HCT116 (cell line): ENCODE data around the gene KLK15. TPM values are rescaled to one million over a fixed set of nuclear protein-coding genes. Genes with fewer than 3 reads are reported as not detected.

ENCODE experiments used
- ATAC-seq: fragments of 200-7000 bp; cut with Tn5 transposase; 2 replicates; pipeline ENCODE4 v1.9.1; 2020; ENCODE audit warnings: mild to moderate bottlenecking, moderate library complexity
- BruUV-seq: library from RNA; stranded (reverse); fragments of 400-500 nt; replicated peaks from 2 replicates; lab custom pipeline; 2021; lab: Mats Ljungman, UMichigan
- CTCF ChIA-PET: fragments of 300-600 bp; sonication (Branson Sonifier 250); formaldehyde crosslinking; loops from one replicate; lab custom pipeline; 2021; ENCODE audit warnings: antibody characterized with exemption; lab: Charles Lee
- POLR2A ChIA-PET: fragments of 300-600, 350-600 bp; sonication (Branson Sonifier 250); formaldehyde crosslinking; loops from one replicate; lab custom pipeline; 2021; ENCODE audit warnings: antibody characterized with exemption; lab: Charles Lee
- RAD21 ChIA-PET, 2 experiments: fragments of 300-600 bp; sonication (Branson Sonifier 250); formaldehyde crosslinking; loops; one replicate each; lab custom pipeline; 2023; ENCODE audit warnings: low total read pairs in 2 of 2; ENCODE audit not compliant: uncharacterized antibody in 2 of 2, unreplicated experiment in 2 of 2, low non-redundant PET in 1 of 2; lab: Charles Lee
- DNase-seq: peaks from one replicate; pipeline ENCODE4 v3.0.0-alpha.2; 2010; ENCODE audit warnings: low read depth, low spot score
- H2AFZ ChIP-seq: fragments of 200-600 bp; shearing (Covaris generic), sonication (generic); 2 replicates; pipeline ENCODE4 v1.6.1; 2017; ENCODE audit warnings: low read depth, mixed run types, mixed read lengths, antibody characterized with exemption, low read length; ENCODE audit not compliant: poor library complexity, severe bottlenecking
- H3K27ac ChIP-seq: 2 replicates; pipeline ENCODE4 v1.5.1; 2012; ENCODE audit warnings: low read depth, low read length
- H3K27me3 ChIP-seq: fragments of 200-600 bp; sonication (generic); 2 replicates; pipeline ENCODE4 v1.6.1; 2016; ENCODE audit warnings: mixed run types, low read length, mixed read lengths; ENCODE audit not compliant: insufficient read depth
- H3K36me3 ChIP-seq, 2 experiments: fragments of 200-500 bp in 1 of 2; fragments of 200-600 bp in 1 of 2; sonication (Bioruptor generic) in 1 of 2; sonication (generic) in 1 of 2; 2 replicates each; pipeline versions ENCODE4 v1.5.1 to v1.6.1; 2014 to 2016; ENCODE audit warnings: low read length in 2 of 2, inconsistent platforms in 1 of 2, mixed read lengths in 1 of 2, mixed run types in 1 of 2; ENCODE audit not compliant: insufficient read depth in 2 of 2, control insufficient read depth in 1 of 2
- H3K4me1 ChIP-seq, 2 experiments: fragments of 200-600 bp in 1 of 2; sonication (generic) in 1 of 2; 2 replicates each; pipeline versions ENCODE4 v1.5.1 to v1.6.1; 2012 to 2017; ENCODE audit warnings: low read length in 2 of 2, inconsistent platforms in 1 of 2, mild to moderate bottlenecking in 1 of 2, mixed read lengths in 1 of 2, mixed run types in 1 of 2, moderate library complexity in 1 of 2; ENCODE audit not compliant: insufficient read depth in 2 of 2, control insufficient read depth in 1 of 2
- H3K4me2 ChIP-seq: fragments of 200-600 bp; sonication (generic); 2 replicates; pipeline ENCODE4 v1.6.1; 2017; ENCODE audit warnings: mixed run types, low read length, mixed read lengths
- H3K4me3 ChIP-seq, 2 experiments: fragments of 200-600 bp in 1 of 2; sonication (generic) in 1 of 2; replicated peaks in 1 of 2; 2 replicates each; pipeline ENCODE4 v1.5.1; 2011 to 2016; ENCODE audit warnings: low read length in 2 of 2, control low read depth in 1 of 2, low read depth in 1 of 2, mild to moderate bottlenecking in 1 of 2, mixed read lengths in 1 of 2, mixed run types in 1 of 2
- H3K79me2 ChIP-seq: fragments of 200-600 bp; sonication (generic); 2 replicates; pipeline ENCODE4 v1.6.1; 2017; ENCODE audit warnings: mild to moderate bottlenecking, mixed run types, low read length, moderate library complexity, mixed read lengths; ENCODE audit not compliant: insufficient read depth
- H3K9ac ChIP-seq: fragments of 200-600 bp; sonication (generic); 2 replicates; pipeline ENCODE4 v1.6.1; 2016; ENCODE audit warnings: low read length, mixed read lengths
- H3K9me2 ChIP-seq: fragments of 200-600 bp; sonication (generic), shearing (Covaris generic); 2 replicates; pipeline ENCODE4 v1.6.1; 2017; ENCODE audit warnings: mixed run types, mild to moderate bottlenecking, moderate library complexity; ENCODE audit not compliant: insufficient read depth
- H3K9me3 ChIP-seq, 2 experiments: fragments of 200-500 bp in 1 of 2; fragments of 200-600 bp in 1 of 2; sonication (Bioruptor generic) in 1 of 2; sonication (generic) in 1 of 2; 2 replicates each; pipeline ENCODE4 v1.6.1; 2014 to 2017; ENCODE audit warnings: low read length in 2 of 2, mixed read lengths in 2 of 2, inconsistent platforms in 1 of 2, low read depth in 1 of 2, mild to moderate bottlenecking in 1 of 2, mixed run types in 1 of 2, moderate library complexity in 1 of 2; ENCODE audit not compliant: control insufficient read depth in 1 of 2, insufficient read depth in 1 of 2
- H4K20me1 ChIP-seq: fragments of 200-600 bp; sonication (generic), shearing (Covaris generic); 2 replicates; pipeline ENCODE4 v1.6.1; 2017; ENCODE audit warnings: mixed run types, mild to moderate bottlenecking, moderate library complexity; ENCODE audit not compliant: insufficient read depth
- CBX3 ChIP-seq: IDR thresholded peaks from 2 replicates; pipeline ENCODE4 v1.6.1; 2012; ENCODE audit warnings: low read depth
- CTCF ChIP-seq, 3 experiments: fragments of 200-600 bp in 1 of 3; sonication (generic) in 1 of 3; IDR thresholded peaks in 2 of 3; conservative IDR thresholded peaks in 1 of 3; 2 replicates each; pipeline ENCODE4 v1.5.1; 2012 to 2017; ENCODE audit warnings: low read depth in 2 of 3, low read length in 2 of 3, antibody characterized with exemption in 1 of 3, borderline replicate concordance in 1 of 3, control low read depth in 1 of 3, mild to moderate bottlenecking in 1 of 3, mixed read lengths in 1 of 3, mixed run types in 1 of 3, moderate library complexity in 1 of 3; ENCODE audit not compliant: insufficient read depth in 1 of 3
- EZH2phosphoT487 ChIP-seq: fragments of 200-600 bp; IDR thresholded peaks from 2 replicates; pipeline ENCODE4 v1.6.1; 2018; ENCODE audit warnings: antibody characterized with exemption, borderline replicate concordance
- FOSL1 ChIP-seq: IDR thresholded peaks from 2 replicates; pipeline ENCODE4 v1.6.1; 2012; ENCODE audit warnings: low read depth
- JUND ChIP-seq: IDR thresholded peaks from 2 replicates; pipeline ENCODE4 v1.6.1; 2012
- POLR2A ChIP-seq: IDR thresholded peaks from 2 replicates; pipeline ENCODE4 v1.7.0; 2011; ENCODE audit warnings: borderline replicate concordance; ENCODE audit not compliant: insufficient read depth, insufficient read length; ENCODE audit errors: extremely low read depth
- RAD21 ChIP-seq: IDR thresholded peaks from 2 replicates; pipeline ENCODE4 v1.6.1; 2012; ENCODE audit warnings: low read depth, mild to moderate bottlenecking
- SIN3A ChIP-seq: IDR thresholded peaks from 2 replicates; pipeline ENCODE4 v1.6.1; 2012; ENCODE audit warnings: low read depth
- SRF ChIP-seq: IDR thresholded peaks from 2 replicates; pipeline ENCODE4 v1.6.1; 2012; ENCODE audit warnings: low read depth
- TCF7L2 ChIP-seq: IDR thresholded peaks from 2 replicates; pipeline ENCODE4 v1.7.0; 2011; ENCODE audit warnings: borderline replicate concordance, inconsistent platforms; ENCODE audit not compliant: insufficient read depth, insufficient read length; ENCODE audit errors: extremely low read depth
- YY1 ChIP-seq: IDR thresholded peaks from 2 replicates; pipeline ENCODE4 v1.6.1; 2011; ENCODE audit warnings: low read length, low read depth, moderate library complexity, mild to moderate bottlenecking; ENCODE audit not compliant: insufficient replicate concordance; ENCODE audit errors: extremely low read depth
- ZBTB33 ChIP-seq: IDR thresholded peaks from 2 replicates; pipeline ENCODE4 v1.6.1; 2011; ENCODE audit warnings: mild to moderate bottlenecking, low read length, moderate library complexity; ENCODE audit not compliant: insufficient replicate concordance; ENCODE audit errors: extremely low read depth
- ZNF274 ChIP-seq: fragments of 200-500 bp; sonication (Bioruptor generic); IDR thresholded peaks from 2 replicates; pipeline ENCODE4 v1.6.1; 2014; ENCODE audit warnings: mild to moderate bottlenecking, low read depth, low read length, inconsistent platforms
- intact Hi-C: fragments of 100-400 bp; cut with micrococcal nuclease; formaldehyde crosslinking; loops from 2 replicates; pipeline ENCODE4 v1.10.0; 2022
- total RNA-seq: library from RNA; stranded (reverse); gene quantifications from one replicate; pipeline ENCODE4 v1.2.1, GENCODE V29; 2021; ENCODE audit not compliant: unreplicated experiment
- TF ChIP-seq, protein P1 (sequence below): IDR thresholded peaks from 2 replicates; pipeline ENCODE4 v1.6.1; 2012
- TF ChIP-seq, protein P2 (sequence below): IDR thresholded peaks from 2 replicates; pipeline ENCODE4 v1.6.1; 2012

The KLK15 gene
- total RNA-seq, 1 experiment from 2014 or later: not detected

- TF ChIP-seq ZBTB33 (no peak), CBX3 (no peak), FOSL1 (no peak), SIN3A (no peak), ZNF274 (no peak), EZH2phosphoT487 (no peak)
- TF ChIP-seq, protein P1, sequence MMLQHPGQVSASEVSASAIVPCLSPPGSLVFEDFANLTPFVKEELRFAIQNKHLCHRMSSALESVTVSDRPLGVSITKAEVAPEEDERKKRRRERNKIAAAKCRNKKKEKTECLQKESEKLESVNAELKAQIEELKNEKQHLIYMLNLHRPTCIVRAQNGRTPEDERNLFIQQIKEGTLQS: no peak
- TF ChIP-seq, protein P2, sequence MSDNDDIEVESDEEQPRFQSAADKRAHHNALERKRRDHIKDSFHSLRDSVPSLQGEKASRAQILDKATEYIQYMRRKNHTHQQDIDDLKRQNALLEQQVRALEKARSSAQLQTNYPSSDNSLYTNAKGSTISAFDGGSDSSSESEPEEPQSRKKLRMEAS: no peak
Observed at GRCh38 chr19:50838239-50838638, 4.9 kb upstream of the KLK15 start (continued).

DNA sequence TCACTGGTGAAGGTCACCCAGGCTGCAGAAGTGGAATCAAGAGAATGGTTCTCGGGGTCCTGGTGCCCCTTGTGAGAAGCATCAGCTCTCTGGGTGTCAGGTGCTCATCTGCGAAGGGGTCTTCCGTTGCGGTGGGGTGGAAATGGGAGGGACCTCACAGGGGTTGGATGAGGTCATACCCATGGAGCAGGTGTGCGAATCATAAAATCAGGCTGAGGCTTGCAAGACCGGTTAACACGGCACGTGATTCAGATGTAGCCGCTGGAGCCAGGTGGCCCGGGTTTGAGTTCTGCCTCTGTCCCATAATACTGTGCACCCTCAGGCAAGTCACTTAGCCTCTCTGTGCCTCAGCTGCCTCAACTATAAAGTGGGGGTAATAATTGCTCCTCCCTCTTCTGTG is 3.9 kb upstream of the KLK15 start:
- Histone ChIP-seq H3K4me2 (no peak overlapping the region), H3K9ac (no peak overlapping the region), H3K79me2 (no peaks in the 10 kb centered on the region), H3K9me3 (no peaks in the 10 kb centered on the region; a peak in 1 of 4 replicates), H3K4me3 (no peak overlapping the region), H3K27me3 (0 out of 2 replicates have a peak, but pooled peaks cover 5% of the 10 kb centered on the region), H3K4me1 (peaks cover 15 to 29% of the 10 kb centered on the region in 2 experiments), H3K27ac (no peak overlapping the region), H4K20me1 (no peaks in the 10 kb centered on the region), H3K9me2 (no peaks in the 10 kb centered on the region), H3K36me3 (no peaks in the 10 kb centered on the region), H2AFZ (no peak overlapping the region)
- CTCF ChIA-PET: no interaction called here
- DNase-seq (no peak), ATAC-seq (no peak)
- RAD21 ChIA-PET: no interaction called here
- POLR2A ChIA-PET: no interaction called here
- intact Hi-C loops: loop anchor here (2.0 kb wide), 1 partner anchor 32 kb away; no protein-coding TSS in a partner anchor
- no TSS peak for BruUV-seq
- no peak for TF ChIP-seq TCF7L2
- TF ChIP-seq RAD21: no peak
- no peak for TF ChIP-seq POLR2A
- no peak for TF ChIP-seq ZBTB33
- TF ChIP-seq EZH2phosphoT487: no peak
- no peak for TF ChIP-seq JUND
- TF ChIP-seq, protein P1: no peak
- no peak for TF ChIP-seq YY1
- no peak for TF ChIP-seq CTCF (IDR thresholded peaks at IDR 0.05 in 2 of 3, conservative IDR thresholded peaks at IDR 0.05 in 1 of 3; ENCODE audit: borderline replicate concordance in 1 of 3, insufficient read depth in 1 of 3, low read depth in 2 of 3, low read length in 2 of 3)
- TF ChIP-seq SRF: no peak
- no peak for TF ChIP-seq SIN3A
